Measurements from ENCODE around the gene CCDC196.
"Not testable (repeated sequence)": the region's sequence is repeated elsewhere in the genome, so short reads cannot be mapped to it uniquely, and the experiment has no call there.

Gene CCDC196

DNA sequence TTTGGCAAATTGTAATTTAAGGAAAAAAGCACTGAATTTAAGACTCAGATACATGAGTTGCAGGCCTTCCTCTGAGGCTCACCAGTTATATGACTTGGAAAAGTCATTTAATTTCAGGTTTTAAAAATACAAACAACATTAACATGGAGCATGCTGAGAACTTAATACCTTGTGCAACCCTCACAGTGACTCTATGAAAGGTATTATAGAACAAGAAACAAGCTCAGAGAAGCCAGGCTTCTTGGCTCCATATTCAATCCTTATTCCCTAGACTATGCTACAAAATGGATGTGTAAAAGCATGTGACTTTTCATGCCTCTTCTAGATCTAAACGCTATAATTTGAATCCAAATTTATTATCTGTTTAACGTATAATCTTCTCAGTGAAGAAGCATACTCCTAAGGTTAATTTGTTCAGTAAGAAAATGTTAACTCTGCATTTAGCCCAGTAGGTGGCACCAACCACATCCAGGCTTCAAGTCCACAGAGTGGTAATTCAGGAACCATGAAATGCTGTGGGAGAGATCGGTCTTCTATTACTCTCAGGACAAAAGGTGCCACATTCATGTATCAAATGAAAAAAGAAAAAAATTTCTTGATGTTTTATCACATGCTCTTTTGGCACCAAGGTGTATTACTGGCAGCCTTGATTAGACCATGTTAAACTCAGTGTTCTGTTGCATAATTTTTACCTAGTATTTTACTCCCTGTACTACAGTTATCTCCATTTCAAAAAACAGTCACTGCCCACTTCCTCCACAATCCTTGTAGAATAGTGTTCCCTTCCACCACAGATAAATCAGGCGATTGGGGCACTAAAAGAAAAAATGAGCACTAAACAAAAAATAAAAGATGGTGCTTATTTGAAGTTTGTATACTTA lies 9.3 kb downstream of the CCDC196 start:
- peak; percentile 28 for DNase-seq (ENCODE audit: low spot score)

DNA sequence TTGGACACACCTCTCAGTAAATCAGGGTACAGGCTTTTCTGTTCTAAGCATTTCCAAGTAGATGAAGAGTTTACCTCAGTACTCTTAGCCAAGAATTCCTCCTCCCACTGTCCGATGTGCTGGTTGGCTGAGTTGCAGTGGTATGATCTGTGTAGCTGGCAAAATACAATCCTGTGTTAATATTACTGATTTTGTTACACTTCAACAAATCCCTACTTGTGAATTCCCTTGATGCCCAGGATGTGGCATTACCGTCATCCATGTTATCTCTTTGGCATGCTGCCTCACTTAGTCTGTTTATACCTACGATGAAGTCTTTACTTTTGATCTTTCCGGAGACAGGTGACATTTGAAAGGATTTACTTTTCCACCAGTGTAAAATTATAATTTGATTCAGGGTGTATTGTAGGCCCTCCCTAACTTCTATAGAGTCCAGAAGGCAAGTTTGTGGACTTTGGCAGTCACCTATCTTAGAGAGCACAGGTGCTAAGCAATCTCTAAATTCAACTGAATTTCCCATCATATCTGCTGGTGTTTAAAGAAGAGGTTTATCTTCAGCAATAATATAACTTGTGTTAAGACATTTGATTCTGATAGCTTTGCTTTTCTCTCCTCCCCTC lies 10.1 kb downstream of the CCDC196 start:
- no peak for DNase-seq (ENCODE audit: low spot score)

DNA sequence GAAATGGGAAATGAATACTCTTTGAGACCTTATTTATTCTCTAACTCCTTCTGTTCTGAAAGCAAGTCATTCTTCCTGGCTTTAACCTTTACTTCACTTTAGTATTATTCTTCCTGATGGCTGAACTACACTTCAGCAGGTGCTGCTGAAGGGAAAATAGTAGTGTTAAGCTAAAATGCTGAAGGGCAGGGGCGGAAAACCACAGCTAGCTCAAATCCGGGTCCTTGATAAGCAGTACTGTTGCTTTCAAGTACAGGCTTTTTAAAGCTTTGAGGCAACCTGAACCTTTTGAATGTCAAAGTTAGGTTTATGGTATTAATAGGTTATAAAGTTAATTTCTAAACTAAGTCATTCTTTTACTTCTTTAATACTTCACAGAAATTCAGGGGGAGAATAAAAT lies 10.7 kb downstream of the CCDC196 start:
- no peak for DNase-seq (ENCODE audit: low spot score)

DNA sequence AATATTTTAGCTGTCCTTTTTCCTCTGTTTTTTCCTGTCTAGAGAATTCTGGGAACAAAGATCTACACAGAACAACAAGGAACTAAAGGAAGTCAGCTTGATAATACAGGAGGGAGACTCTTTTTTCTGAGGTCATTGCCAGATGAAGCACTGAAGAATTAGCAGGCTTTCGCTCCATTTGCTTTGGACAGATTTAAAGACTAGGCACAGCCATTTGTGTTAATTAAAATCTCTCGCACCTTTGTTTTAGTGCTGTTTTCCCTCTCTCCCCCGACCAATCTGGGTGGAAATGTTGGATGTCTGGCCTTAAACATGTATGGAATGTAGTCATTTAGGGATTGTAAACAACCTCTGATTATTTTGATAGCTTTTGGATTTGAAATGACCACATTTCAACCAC lies 12.1 kb downstream of the CCDC196 start:
- no peak for DNase-seq (ENCODE audit: low spot score)

DNA sequence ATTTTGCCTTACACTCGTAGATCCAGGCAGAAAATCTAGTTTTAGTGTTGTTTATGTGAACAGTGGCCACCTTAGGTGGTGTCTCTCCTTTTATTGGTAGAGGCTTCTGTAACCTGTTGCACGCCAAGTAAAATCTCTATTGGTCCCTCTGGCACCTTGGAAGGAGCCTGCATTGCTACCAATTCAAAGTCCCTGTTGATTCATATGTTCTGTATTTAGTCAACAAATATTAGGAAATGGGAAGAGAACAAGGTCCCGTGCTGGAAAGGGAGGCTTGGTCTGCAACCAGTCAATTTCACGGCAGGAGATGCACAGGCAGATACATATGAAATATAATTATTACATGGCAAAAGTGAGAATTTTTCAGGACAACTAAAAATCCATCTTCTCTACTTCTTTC lies 15.4 kb downstream of the CCDC196 start:
- DNase-seq (ENCODE audit: low spot score), result no peak

DNA sequence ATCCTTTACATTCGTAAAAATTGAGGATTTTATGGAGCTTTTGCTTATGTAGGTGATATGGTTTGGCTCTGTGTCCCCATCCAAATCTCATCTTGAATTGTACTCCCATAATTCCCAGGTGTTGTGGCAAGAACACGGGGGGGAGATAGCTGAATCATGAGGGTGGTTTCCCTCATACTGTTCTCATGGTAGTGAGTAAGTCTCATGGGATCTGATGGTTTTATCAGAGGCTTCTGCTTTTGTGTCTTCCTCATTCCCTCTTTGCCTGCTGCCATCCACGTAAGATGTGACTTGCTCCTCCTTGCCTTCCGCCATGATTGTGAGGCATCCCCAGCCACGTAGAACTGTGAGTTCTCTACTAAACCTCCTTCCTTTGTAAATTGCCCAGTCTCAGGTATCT lies 16.7 kb downstream of the CCDC196 start:
- not testable (repeated sequence) for DNase-seq (ENCODE audit: low spot score)

DNA sequence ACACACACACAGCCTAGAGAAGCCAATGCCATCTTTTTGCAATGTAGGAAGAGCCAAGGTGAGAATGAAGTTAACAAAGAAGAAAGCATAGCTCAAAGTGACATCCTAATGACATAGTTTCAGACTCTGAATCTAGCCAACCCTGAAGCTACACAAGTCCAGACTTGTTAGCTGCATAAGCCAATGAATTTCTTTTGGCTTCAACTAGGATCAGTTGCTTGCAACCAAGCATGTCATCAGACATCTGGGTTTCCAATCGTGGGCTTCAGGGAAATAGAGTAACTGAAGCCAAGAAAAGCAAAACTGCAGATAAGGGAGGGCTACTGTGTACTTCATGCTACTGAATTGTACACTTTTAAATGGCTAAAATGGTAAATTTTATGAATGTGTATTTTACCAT lies 17.4 kb downstream of the CCDC196 start:
- DNase-seq (ENCODE audit: low spot score), result no peak

DNA sequence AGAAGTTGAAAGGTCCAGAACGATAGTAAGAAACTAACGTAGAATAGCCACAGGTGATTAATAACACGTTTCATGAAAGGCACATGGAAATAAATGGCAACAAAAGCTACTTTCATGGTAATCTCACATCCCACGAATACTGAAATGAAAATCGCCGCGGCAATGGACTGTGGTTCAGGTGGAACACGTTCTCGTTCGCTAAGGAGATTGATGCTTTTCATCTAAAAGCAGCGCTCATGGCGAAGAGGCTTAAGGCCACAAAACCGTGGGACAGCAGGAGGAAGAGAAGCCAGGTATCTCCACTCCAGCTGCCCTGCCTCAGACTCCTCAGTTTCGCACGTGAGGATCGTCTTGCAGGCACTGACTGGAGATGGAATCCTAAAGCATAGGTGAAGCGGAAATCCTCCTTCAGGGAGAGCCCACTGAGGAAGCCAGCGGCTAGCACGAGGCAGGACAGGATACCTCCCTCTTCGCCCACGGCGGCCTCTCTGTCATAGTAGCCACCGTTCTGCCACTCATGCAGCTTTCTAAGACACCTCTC lies 21.1 kb downstream of the CCDC196 start:
- DNase-seq (ENCODE audit: low spot score), result no peak

DNA sequence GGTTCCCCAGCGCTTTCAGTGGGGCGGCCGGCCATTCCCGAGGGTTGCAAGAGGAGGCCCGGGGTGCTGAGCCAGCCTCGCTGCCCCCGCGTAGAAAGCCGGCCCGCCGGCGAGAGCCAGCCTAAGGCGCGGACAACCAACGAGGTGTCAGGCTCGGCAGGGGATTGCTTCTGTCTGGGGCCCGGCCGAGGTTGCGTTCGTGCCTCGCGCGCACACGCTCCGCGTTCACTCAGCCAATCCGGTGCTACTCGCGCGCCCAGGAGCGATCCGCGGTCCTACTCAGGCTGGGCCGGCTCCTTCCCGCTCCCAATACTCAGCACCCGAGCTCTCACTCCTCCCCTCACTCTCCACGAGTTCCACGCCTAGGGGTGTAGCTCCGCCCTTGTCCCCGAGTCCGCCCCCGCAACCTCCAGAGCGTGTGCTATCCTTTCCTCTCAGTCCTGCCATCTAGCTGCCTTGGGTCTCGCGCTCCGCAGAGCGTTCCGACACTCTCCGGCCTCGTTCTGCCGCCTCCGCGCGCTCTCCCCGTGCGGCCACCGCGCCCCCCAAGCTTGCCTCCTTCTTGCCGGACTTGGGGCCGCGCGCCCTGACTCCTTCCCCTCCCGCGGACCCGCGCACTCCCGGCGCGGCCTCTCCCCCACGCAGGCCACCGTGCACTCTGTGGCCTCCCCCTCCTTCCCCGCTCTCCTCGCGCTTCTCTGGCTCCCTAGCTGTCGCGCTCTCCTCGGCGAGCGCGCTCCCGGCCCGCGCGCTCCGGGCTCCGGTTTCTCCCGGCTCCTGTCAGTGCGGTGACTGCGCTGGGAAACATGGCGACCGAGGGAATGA lies 21.8 kb downstream of the CCDC196 start, which contains the start of gene GPHN:
TSS of gene GPHN (plus strand) at position 426 of the 825 bp plus-strand sequence.
- peak; percentile 76 for DNase-seq (ENCODE audit: low spot score)

DNA sequence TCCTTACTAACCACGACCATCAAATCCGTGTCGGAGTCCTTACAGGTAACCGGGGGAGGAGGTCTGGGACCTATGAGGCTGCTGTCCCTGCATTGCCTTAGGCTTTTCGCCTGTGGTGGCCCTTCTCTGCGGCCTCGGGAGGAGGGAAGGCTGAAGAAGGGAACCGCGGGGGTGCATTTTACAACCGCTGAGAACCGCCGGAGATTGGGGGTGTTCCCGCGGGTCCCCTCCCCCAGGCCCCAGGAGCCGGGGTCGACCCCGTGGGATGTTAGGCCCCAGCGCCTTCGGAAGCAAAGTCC lies 22.3 kb downstream of the CCDC196 start:
- DNase-seq (ENCODE audit: low spot score), result peak; percentile 8

DNA sequence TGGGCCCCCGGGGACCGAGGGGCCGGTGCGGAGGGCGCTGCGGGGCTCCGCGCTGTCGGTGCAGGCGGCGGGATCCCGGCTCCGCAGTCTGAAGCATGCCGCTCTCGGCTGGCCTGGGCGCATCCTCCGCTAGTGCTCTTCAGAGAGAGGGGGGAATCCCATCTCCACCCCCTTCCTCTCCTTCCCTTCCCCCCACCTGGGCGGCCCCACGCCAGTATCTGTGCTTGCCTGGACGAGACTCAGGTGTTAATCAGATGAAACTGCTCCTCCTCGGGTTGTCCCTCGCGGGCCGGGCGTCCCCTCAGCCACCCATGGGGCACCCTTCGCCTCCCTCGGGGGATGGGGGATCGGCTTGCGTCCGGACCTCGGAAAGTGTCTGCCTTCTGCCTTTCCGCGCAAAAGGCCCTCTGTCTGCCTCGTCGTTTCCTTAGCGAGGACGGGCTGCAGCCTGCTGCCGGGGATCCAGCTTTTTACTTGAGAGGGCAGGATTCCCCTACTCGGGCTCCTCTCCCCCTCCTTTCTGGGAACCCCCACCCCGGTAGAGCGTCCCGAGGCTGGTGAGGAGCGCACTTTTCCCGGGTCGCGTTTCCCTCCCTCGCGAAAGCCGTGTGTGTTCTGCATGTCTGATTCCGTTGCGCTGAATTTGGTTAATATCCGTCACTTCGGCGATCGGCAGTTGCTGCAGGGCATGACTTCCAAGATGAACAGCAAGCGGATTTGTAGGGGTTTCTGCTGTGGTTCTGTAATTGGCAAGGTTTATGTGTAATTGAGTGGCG lies 22.9 kb downstream of the CCDC196 start:
- DNase-seq (ENCODE audit: low spot score), result no peak

DNA sequence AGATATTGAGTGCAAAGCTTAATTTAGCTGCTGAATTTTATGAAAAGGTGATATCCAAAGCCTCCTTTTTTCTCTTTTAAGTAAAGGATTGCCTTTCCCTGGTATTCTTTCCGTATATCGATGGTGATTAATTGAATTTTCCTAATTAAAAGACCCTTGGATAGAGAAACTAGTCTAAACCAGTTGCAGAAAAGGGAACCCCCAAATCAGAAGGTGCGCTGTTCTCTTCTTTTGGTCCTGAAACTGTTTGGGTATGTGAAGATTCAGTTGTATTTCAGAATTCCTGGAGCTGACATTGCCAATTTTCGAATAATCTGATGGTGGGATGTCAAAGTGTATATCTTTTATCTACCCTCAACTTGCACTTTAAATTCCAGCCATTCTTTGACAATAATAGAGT lies 23.7 kb downstream of the CCDC196 start:
- DNase-seq (ENCODE audit: low spot score), result no peak

DNA sequence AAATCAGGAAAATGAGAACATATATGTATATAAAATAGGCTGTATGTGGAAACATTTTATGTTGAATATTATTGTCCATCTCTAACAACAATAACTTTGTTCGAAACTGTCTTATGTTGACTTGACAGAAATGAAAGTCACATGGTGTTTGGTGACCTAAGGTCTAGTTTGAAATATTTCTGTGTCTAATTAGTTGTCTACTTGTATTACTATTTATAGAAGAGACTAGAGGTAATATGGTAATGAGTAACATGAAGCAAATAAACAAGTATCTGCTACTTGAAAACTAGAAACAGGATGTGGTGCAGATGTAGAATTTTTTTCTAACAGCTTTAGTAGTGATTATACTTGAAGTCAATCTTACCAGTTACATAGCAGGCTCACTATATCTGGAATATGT lies 25.7 kb downstream of the CCDC196 start:
- no peak for DNase-seq (ENCODE audit: low spot score)

DNA sequence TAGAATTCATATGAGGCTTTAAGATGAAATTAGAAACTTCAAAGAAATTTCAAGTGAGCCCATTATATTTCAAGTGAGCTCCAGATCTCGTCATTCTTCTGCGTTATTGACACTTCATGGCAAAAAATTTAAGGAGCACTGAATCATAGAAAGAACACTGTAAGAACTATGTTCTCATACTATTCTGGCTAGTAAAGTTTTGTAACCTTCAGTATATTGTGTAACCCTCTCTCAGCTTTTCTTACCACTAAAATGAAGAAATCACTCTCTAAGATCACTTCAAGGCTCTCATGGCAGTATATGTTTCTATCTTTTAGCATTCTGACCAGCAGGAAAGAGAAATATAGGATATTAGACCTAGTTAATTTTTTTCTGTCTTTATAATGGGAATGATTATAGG lies 28.0 kb downstream of the CCDC196 start:
- no peak for DNase-seq (ENCODE audit: low spot score)

DNA sequence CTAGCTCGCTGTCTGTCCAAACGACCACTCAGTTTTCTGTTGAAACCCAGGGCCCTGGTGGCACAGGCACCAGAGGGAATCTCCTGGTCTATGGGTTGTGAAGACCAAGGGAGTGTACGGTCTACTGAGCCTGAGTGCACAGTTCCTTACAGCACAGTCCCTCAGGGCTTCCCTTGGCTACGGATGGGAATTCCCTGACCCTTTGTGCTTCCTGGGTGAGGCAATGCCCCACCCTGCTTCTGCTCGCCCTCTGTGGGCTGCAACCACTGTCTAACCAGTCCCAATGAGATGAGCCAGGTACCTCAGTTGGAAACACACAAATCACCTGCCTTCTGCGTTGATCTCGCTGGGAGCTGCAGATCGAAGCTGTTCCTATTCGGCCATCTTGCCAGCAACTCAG lies 44.4 kb downstream of the CCDC196 start:
- DNase-seq (ENCODE audit: low spot score), result no peak

DNA sequence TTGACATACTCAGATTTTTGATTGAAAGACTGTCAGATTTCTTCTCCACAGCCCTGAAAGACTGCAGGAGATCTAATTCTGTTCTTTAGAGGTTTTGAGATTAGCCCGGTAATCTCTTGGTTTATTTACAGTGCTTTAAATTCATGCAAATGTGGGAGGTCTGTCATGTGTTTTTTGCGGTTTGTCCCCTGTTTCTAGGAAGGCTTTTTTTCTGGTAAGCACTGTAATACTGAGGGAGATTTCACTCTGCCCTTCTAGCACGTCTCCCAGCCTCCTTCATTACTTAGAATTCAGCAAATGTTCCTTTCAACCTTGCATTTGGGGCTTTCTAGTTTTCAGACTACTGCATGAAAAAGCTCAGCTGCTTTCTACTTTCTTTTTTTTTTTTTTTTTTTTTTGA lies 52.9 kb downstream of the CCDC196 start:
- no peak for DNase-seq (ENCODE audit: low spot score)

DNA sequence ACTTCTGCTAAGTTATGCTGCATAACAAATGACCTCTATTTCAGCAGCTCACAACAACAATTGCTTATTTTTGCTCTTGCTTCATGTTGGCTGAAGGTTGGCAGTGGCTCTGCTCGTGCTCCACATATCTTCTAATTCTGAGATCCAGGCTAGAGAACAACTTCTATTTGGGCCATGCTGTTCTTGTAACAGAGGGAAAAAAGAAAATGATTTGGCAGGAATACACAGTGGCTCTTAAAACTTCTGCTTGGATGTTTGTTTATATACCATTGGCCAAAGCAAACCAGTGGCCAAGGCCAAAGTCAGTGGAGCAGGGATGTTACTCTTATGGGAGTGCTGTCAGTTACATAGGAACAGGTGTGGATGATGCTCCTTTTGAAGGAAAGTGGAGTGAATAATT lies 53.9 kb downstream of the CCDC196 start:
- no peak for DNase-seq (ENCODE audit: low spot score)

DNA sequence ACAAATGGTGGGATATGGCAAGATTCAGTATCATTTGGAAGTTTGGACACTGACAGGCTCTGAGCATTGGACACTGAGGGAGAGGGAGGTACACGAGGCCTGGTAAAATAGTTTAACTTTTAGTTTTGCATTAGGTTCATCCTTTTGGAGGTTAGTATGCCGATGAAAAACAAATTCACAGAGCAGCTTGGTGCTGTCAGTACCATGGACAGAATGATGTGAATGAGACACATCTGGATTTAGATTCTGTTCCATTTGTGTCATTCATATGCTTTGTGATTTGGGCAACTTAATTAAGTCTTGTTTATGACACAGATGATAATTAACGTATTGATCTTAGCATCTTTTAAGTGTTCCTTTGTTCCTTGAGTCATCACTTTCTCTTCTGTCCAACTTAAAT lies 55.5 kb downstream of the CCDC196 start:
- DNase-seq (ENCODE audit: low spot score), result no peak

DNA sequence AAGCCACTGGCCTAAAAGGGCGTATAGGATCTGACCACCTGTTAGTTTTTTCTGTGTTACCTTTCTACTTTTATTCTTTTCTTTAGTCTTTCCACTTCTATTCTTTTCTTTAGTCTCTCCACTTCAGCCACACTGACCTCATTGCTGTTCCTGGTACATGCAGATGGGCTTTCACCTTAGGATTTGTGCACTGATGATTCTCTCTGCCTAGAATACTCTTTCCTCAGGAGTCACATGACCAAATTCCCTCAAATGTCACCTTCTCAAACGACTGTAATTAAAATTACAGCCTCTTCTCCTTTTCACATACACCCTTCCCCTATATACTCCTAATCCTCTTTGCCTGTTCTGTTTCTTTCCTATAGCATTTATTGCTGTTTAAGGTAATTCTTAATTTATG lies 57.8 kb downstream of the CCDC196 start:
- DNase-seq (ENCODE audit: low spot score), result no peak

DNA sequence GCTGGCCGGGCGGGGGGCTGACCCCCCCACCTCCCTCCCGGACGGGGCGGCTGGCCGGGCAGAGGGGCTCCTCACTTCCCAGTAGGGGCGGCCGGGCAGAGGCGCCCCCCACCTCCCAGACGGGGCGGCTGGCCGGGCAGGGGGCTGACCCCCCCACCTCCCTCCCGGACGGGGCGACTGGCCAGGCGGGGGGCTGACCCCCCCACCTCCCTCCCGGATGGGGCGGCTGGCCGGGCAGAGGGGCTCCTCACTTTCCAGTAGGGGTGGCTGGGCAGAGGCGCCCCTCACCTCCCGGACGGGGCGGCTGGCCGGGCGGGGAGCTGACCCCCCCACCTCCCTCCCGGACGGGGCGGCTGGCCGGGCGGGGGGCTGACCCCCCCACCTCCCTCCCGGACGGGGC lies 59.0 kb downstream of the CCDC196 start:
- DNase-seq (ENCODE audit: low spot score), result not testable (repeated sequence)

DNA sequence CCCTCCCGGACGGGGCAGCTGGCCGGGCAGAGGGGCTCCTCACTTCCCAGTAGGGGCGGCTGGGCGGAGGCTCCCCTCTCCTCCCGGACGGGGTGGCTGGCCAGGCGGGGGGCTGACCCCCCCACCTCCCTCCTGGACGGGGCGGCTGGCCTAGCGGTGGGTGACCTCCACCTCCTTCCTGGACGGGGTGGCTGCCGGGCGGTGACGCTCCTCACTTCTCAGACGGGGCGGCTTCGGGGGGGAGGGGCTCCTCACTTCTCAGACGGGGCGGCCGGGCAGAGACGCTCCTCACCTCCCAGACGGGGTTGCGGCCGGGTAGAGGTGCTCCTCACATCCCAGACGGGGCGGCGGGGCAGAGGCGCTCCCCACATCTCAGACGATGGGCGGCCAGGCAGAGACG lies 59.6 kb downstream of the CCDC196 start:
- DNase-seq (ENCODE audit: low spot score), result not testable (repeated sequence)

Data from hematopoietic multipotent progenitor cell treated with erythropoietin and hydrocortisone succinate and interleukin-3 and kit ligand, for 17 days (in vitro differentiated cells).